ENCODE measurements around the gene ACACB.

ACACB gene

GRCh38 chr12:109252799-109253198, 136.4 kb downstream of the ACACB start:
- POLR2A ChIA-PET, result no interaction called here
- DNase-seq (ENCODE audit: extremely low spot score), result no peak
- CTCF ChIA-PET, result interaction anchor here (1.0 to 1.7 kb wide), 3 partner anchors 9 to 133 kb away, joined by 3 to 9 read pairs (median 3); no protein-coding TSS in a partner anchor
- no peak for TF ChIP-seq CTCF (IDR thresholded peaks at IDR 0.05; ENCODE audit: control extremely low read depth, extremely low read depth, low read depth, missing control alignments)

- TF ChIP-seq CTCF (IDR thresholded peaks at IDR 0.05; ENCODE audit: control extremely low read depth, extremely low read depth, low read depth, missing control alignments), result no peak
- CTCF ChIA-PET, result interaction anchor here (1.7 kb wide), 1 partner anchor 8 kb away, joined by 9 read pairs; no protein-coding TSS in a partner anchor
- DNase-seq (ENCODE audit: extremely low spot score), result no peak
- POLR2A ChIA-PET, result no interaction called here
Observed at GRCh38 chr12:109253913-109254544, 137.6 kb downstream of the ACACB start.

- ChIA-PET POLR2A (no interaction called here), CTCF (no interaction called here)
- DNase-seq (ENCODE audit: extremely low spot score), result no peak
- TF ChIP-seq CTCF (IDR thresholded peaks at IDR 0.05; ENCODE audit: control extremely low read depth, extremely low read depth, low read depth, missing control alignments), result no peak
Observed at GRCh38 chr12:109255377-109255776, 139.0 kb downstream of the ACACB start.

GRCh38 chr12:109256011-109256410, 139.6 kb downstream of the ACACB start:
- DNase-seq (ENCODE audit: extremely low spot score), result no peak
- no peak for TF ChIP-seq CTCF (IDR thresholded peaks at IDR 0.05; ENCODE audit: control extremely low read depth, extremely low read depth, low read depth, missing control alignments)
- POLR2A ChIA-PET, result no interaction called here
- CTCF ChIA-PET, result interaction anchor here (0.8 kb wide), 1 partner anchor 144 kb away, joined by 3 read pairs; no protein-coding TSS in a partner anchor

DNA sequence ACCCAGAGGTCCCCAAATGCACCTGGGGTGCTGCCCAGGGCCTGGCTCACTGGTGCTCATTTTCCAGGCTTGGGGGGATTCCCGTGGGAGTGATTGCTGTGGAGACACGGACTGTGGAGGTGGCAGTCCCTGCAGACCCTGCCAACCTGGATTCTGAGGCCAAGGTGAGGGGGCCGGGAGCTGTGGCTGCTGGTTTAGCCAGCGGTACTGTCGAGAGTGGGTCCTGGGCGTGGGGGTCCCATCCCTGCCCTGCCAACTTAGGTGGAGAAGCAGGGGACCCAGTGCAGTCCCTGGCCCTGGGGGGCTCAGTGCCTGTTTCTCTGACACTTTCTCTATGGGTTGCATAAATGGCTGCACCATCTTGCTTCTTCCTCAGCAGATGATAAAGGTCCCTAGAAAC, 141.8 kb downstream of the ACACB start:
- no peak for TF ChIP-seq CTCF (IDR thresholded peaks at IDR 0.05; ENCODE audit: control extremely low read depth, extremely low read depth, low read depth, missing control alignments)
- POLR2A ChIA-PET, result no interaction called here
- CTCF ChIA-PET, result no interaction called here
- DNase-seq (ENCODE audit: extremely low spot score), result no peak

GRCh38 chr12:109258607-109259544, 142.5 kb downstream of the ACACB start:
- no peak for DNase-seq (ENCODE audit: extremely low spot score)
- CTCF ChIA-PET, result no interaction called here
- POLR2A ChIA-PET, result no interaction called here
- TF ChIP-seq CTCF (IDR thresholded peaks at IDR 0.05; ENCODE audit: control extremely low read depth, extremely low read depth, low read depth, missing control alignments), result no peak
